Upper lobe of left lung (tissue), 4 donors: Measurements from ENCODE around the gene GFPT2.

Experiments used
- CTCF ChIP-seq, 6 experiments: fragments of 450-650 bp in 4 of 6; fragments of 200-600 bp in 2 of 6; sonication (generic) in 2 of 6; IDR thresholded peaks; one replicate each; pipeline ENCODE4 v1.5.1; 2016 to 2019; ENCODE audit warnings: antibody characterized with exemption in 6 of 6
- EP300 ChIP-seq, 4 donors: sonication (generic); formaldehyde crosslinking; IDR thresholded peaks; one replicate each; pipeline ENCODE4 v1.5.1; 2017; ENCODE audit warnings: antibody characterized with exemption in 4 of 4, control low read depth in 2 of 4
- POLR2A ChIP-seq, 4 donors: fragments of 450-650 bp; IDR thresholded peaks; one replicate each; pipeline ENCODE4 v1.5.1; 2016 to 2017; ENCODE audit warnings: antibody characterized with exemption in 4 of 4, mild to moderate bottlenecking in 2 of 4
- POLR2AphosphoS5 ChIP-seq, 2 donors: sonication (generic); formaldehyde crosslinking; IDR thresholded peaks; one replicate each; pipeline ENCODE4 v1.5.1; 2017; ENCODE audit warnings: antibody characterized with exemption in 2 of 2

- TF ChIP-seq CTCF (IDR thresholded peaks at IDR 0.05) (no peak), POLR2A (IDR thresholded peaks at IDR 0.05) (no peak), POLR2AphosphoS5 (IDR thresholded peaks at IDR 0.05) (no peak), EP300 (IDR thresholded peaks at IDR 0.05) (no peak)
Observed at GRCh38 chr5:180326989-180327565, 26.1 kb downstream of the GFPT2 start.
